Medulla oblongata (tissue), 1 donor: ENCODE results near the gene OSM.

ENCODE experiments used
- DNase-seq: peaks from one replicate; pipeline ENCODE4 v3.0.0-alpha.2; 2015; ENCODE audit errors: extremely low spot score

The OSM gene

GRCh38 chr22:30263883-30264282 lies 2.8 kb downstream of the OSM start:
- no peak for DNase-seq

GRCh38 chr22:30262917-30263741 lies 3.5 kb downstream of the OSM start:
- peak; percentile 80 for DNase-seq

- DNase-seq = no peak
These were observed 4.5 kb downstream of the OSM start for GRCh38 chr22:30262112-30262511.

DNA sequence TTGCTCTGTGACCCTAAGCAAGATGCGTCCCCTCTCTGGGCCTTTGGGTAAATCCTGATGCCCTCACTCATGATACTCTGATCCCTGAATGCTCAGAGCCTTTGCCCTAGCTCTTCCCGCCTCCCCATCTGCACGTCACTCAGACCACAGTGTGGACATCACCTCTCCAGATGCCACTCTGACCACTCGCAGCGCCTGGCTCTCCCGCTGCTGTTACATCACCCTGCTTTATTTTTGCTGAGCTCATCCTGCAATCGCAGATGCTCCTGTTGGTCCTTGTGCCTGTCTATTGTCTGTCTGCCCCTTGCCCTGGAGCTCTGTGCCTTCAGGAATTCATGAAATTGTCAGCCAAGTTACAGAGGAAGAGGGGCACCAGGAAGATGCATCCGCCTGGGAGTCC lies 5.5 kb downstream of the OSM start:
- DNase-seq = no peak

GRCh38 chr22:30260682-30261081 lies 6.0 kb downstream of the OSM start:
- no peak for DNase-seq

DNA sequence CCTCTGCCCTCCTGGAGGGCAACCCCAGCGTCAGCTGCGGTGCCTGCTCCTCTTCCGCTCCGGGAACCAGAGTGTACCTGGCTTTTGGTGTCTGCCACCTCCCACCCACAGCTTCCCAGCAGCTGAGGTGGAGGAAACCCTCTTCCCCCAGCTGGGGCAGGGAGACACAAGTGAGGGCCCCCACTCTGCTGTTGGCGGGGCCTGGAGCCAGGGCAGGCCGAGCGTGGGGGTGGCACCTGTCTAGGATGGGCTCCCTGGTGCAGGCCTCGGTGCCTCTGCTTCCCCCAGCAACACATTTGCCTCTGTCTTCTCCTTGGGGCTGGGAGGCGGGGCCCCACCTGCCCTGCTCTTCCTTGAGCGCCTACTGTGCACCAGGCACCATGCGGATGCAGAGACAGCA lies 6.4 kb downstream of the OSM start:
- DNase-seq = no peak

- DNase-seq = no peak
These were observed 12.3 kb downstream of the OSM start for GRCh38 chr22:30254314-30254713.

DNA sequence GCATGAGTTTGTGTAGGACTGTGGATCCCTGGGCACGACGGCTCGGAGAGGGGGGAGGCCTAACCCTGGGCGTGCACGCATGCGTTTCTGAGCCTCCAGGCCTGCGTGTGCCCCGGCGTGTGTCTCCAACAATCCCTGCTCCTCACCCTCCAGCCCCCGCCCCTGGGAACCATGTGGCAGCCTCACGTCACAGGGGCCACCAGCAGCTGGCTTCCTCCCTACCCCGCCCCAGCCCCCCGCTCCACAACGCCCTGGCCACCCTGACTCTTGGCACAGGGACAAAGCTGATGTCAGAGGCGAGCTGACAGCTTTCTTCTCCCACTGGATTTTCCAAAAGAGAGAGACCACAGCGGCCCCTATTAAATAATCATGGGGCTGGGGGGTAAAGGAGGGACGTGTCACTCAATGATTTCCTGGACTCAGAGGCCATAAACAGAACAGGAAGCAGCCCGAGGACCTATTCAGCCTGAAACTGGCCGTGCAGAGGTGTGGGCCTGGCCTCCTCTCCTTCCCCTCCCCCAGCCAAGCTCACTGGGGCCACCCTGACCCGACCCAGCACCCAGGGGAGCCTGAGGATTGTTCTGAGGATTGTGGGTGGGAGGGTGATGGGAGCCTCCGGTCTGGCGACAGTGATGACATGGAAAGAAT lies 13.3 kb downstream of the OSM start:
- peak; percentile 65 for DNase-seq

DNA sequence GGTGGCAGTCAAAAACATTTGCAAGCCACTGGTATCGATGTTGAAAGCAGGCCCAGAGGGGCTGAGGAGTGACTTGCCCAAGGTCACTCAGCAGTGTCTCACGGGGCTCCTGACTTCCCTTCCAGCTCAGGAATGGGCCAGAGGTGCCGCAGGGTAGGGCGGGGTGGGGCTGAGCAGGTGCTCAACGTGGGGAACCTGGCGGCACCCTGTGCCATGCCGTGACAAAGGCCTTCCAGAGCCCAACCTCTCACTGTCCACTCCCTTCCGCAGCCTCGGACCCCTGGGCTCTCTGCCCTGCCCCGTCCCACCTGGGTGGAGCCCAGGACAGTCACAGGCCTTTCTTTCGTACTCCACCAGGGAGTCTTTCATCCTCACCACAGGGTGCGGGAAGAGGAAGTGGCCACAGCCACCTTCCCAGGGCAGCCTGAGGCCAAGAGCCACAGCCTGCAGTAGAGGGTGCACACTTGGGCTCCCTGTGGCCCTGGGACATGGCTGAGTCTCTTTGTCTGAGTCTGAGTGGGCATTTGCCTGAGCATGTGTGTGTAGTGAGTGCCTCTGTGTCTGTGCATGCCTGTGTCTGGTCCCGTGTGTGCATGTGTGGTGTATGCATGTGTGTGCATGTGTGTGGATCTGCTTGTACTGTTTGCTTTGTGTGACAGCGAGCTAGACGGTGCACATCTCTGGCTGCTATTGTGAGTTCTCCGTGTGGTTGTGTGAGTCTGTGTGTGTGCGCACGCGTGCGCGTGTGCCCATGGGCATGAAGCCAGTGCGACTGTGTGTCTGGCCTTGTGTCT lies 14.0 kb downstream of the OSM start:
- no peak for DNase-seq

DNA sequence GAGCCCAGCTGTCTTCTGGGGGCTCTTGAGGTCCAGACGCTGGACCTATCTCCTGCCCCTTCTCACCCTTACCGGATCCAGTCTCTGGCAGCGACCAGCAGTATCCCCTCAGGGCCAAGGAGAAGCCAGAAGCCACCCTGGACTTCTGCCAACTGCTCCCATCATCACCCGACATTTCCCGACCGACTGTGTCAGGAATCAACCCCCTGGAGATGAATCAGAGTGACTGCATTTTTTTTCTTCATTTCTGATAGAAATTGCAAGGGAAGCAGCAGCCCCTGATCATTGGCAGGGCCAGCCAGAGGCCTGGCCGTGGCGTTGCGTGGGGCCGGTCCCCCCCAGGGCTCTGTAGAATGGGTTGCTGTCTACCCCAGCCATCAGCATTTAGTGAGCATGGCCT lies 14.9 kb downstream of the OSM start:
- no peak for DNase-seq

GRCh38 chr22:30250661-30251267 lies 15.9 kb downstream of the OSM start:
- no peak for DNase-seq

GRCh38 chr22:30250039-30250565 lies 16.5 kb downstream of the OSM start:
- no peak for DNase-seq

- DNase-seq = no peak
These were observed 17.3 kb downstream of the OSM start for GRCh38 chr22:30249049-30250038.

DNA sequence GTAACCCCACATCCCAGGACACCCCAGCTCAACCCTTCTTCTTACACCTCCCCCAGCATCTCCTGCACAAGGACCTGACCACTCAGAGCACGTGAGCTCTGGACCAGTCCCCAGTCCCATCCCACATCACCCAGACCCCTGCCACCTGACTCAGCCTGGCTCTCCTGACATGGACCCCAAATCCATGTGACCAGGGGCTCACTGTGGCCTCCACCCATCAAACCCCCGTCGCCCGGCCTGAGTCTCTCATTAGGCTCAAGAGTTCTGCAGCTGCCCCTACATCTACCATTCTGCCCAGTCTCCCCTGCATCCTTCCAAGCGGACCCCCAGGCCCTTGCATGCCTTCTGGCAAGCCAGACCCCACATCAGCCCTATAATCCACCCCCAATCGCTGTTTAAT lies 18.2 kb downstream of the OSM start:
- no peak for DNase-seq

GRCh38 chr22:30247974-30248373 lies 18.7 kb downstream of the OSM start:
- no peak for DNase-seq

- no peak for DNase-seq
These were observed 19.1 kb downstream of the OSM start for GRCh38 chr22:30247561-30247960.

GRCh38 chr22:30246814-30247376 lies 19.8 kb downstream of the OSM start:
- DNase-seq = no peak

GRCh38 chr22:30245985-30246813 lies 20.5 kb downstream of the OSM start, which contains the start of gene LIF:
Gene LIF (minus strand): TSS chr22:30246759. CDS start chr22:30246695, 64 bp downstream.
- peak; percentile 14 for DNase-seq
